Left lung (tissue), 10 donors: ENCODE results near the gene SPACA4. TPM values are rescaled to one million over a fixed set of nuclear protein-coding genes. Genes with fewer than 3 reads are reported as not detected.

Experiments
- ATAC-seq: fragments of 200-7000 bp; cut with Tn5 transposase; one replicate; pipeline ENCODE4 v1.9.1; 2020; ENCODE audit warnings: moderate library complexity
- DNase-seq, 4 donors: peaks; one replicate each; pipeline ENCODE4 v3.0.0-alpha.2; 2013 to 2020
- H3K27ac ChIP-seq, 2 donors: fragments of 200-600 bp; sonication (generic) in 1 of 2; one replicate each; pipeline versions ENCODE4 v1.5.0 to v1.8.0; 2020 to 2021
- H3K27me3 ChIP-seq, 2 donors: fragments of 200-600 bp; sonication (generic) in 1 of 2; one replicate each; pipeline versions ENCODE4 v1.5.0 to v1.8.0; 2020 to 2021
- H3K36me3 ChIP-seq, 2 donors: fragments of 200-600 bp; sonication (generic) in 1 of 2; one replicate each; pipeline versions ENCODE4 v1.5.0 to v1.8.0; 2020 to 2021
- H3K4me1 ChIP-seq, 2 donors: fragments of 200-600 bp; one replicate each; pipeline ENCODE4 v1.8.0; 2021
- H3K4me3 ChIP-seq, 2 donors: fragments of 200-600 bp; sonication (generic) in 1 of 2; one replicate each; pipeline versions ENCODE4 v1.5.0 to v1.8.0; 2020 to 2021; ENCODE audit warnings: mild to moderate bottlenecking in 1 of 2
- H3K9me3 ChIP-seq, 2 donors: fragments of 200-600 bp; sonication (generic) in 1 of 2; one replicate each; pipeline versions ENCODE4 v1.5.0 to v1.8.0; 2020 to 2021
- intact Hi-C, 2 donors: fragments of 100-400 bp; cut with DNase I; formaldehyde crosslinking; loops; one replicate each; pipeline versions ENCODE4 v1.11.2 to v1.14.2; 2022
- polyA plus RNA-seq, 6 donors: library from polyadenylated mRNA; unstranded; fragments of 120-200 nt; gene quantifications; one replicate each; pipeline ENCODE4 v1.2.1, GENCODE V29; 2013; ENCODE audit not compliant: insufficient read length in 6 of 6
- total RNA-seq, 2 donors: library from RNA; stranded (reverse); fragmentation: NEBNext Ultra II Directional; extraction: Animal tissue kit (Norgen Biotek cat#: 25700); gene quantifications; one replicate each; pipeline ENCODE4 v1.2.1, GENCODE V29; 2021
- TF ChIP-seq, protein P1 (sequence below), 2 donors: fragments of 200-600 bp; sonication (generic) in 1 of 2; IDR thresholded peaks; one replicate each; pipeline versions ENCODE4 v1.5.0 to v1.8.0; 2021; ENCODE audit warnings: antibody characterized with exemption in 2 of 2
- donor health status: DM: no; HTN: yes; CAD: no.
- donor health status: DM: no; HTN: no; CAD: no.

Gene SPACA4
- total and polyA plus RNA-seq, 8 donors = 0.17 to 0.78 (median 0.26) TPM; not detected in 2

DNA sequence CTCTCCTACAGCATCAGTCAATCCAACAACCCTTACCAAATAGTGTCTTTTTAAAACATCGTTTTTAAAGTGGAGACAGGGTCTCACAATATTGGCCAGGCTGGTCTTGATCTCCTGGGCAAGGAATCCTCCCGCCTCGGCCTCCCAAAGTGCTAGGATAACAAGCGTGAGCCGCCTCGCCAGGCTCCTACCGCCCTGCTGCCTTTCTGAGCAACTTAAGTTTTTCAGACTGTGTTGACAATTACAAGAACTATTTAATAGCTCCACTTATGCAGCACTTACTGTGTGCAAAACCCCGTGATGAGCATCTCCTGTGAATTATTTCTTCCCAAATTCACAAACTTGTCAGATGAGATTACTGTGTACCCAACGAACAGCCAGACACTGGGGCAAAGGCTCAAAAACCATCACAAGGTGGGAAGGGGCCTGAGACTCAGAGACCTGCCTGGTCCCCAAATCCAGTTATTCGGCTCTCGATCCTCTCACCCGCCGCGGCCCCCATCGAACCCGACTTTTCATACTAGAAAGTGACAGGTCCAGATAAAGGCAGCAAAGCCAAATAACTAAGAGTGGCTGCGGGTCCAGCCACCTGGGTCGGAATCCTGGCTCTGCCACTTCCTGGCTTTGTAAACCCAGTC, 11.9 kb downstream of the SPACA4 start:
- Histone ChIP-seq H3K27me3 (no peaks in the 10 kb centered on the region), H3K9me3 (no peaks in the 10 kb centered on the region), H3K4me1 (peaks cover 20 to 67% of the 10 kb centered on the region in 2 donors), H3K27ac (peak overlapping the region; percentile 92 to 94), H3K36me3 (peaks cover 0 to 40% of the 10 kb centered on the region in 2 donors), H3K4me3 (peak overlapping the region; percentile 75 to 87)
- TF ChIP-seq, protein P1, sequence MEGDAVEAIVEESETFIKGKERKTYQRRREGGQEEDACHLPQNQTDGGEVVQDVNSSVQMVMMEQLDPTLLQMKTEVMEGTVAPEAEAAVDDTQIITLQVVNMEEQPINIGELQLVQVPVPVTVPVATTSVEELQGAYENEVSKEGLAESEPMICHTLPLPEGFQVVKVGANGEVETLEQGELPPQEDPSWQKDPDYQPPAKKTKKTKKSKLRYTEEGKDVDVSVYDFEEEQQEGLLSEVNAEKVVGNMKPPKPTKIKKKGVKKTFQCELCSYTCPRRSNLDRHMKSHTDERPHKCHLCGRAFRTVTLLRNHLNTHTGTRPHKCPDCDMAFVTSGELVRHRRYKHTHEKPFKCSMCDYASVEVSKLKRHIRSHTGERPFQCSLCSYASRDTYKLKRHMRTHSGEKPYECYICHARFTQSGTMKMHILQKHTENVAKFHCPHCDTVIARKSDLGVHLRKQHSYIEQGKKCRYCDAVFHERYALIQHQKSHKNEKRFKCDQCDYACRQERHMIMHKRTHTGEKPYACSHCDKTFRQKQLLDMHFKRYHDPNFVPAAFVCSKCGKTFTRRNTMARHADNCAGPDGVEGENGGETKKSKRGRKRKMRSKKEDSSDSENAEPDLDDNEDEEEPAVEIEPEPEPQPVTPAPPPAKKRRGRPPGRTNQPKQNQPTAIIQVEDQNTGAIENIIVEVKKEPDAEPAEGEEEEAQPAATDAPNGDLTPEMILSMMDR (IDR thresholded peaks at IDR 0.05) = no peak
- intact Hi-C loops = no loop called here
- ATAC-seq = no peak
- DNase-seq = no peak

DNA sequence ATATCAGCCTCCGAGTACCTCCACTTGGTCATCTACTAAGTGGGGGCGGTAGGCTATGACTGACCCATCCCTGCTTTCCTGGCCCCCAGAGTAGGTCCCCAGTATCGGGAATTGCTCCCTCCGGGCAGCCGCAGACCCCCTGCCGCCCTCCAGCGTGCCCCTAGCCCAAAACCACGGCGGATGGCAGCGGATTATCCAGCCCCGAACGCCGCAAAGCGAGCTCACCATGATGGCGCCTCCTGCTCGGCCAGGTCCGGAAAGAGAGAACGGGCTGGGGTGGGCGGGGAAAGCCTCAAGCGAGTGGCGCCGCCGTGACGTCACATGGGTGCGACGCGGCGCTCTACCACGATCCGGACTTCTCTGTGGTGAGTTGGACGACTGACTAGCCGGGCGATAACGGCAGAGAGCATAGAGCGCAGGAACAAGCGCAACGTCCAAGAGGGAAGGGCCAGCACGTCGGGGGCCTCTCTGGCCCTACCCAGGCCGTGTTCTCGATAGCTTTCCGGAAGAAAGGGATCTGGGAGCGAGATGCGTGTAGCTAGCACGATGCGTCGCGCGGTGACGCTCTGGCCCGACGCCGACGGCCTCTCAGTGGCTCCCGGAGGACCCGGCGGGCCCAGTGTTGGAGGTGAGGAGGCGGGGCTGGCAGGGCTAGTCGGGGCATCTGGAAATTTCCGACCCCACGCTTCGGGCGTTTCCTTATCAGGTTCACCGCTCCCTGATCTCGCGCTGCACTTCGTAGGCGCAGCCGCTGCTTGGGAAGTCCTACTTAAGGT, 12.6 kb downstream of the SPACA4 start, which contains the start of the genes RPL18 and SPHK2:
TSS of gene RPL18 (minus strand) at position 263 of the 776 bp plus-strand sequence. CDS start at position 228, 35 bp downstream.
TSS of gene SPHK2 (plus strand) at position 591 of the 776 bp plus-strand sequence. CDS start 1,009 bp downstream, outside the sequence.
- intact Hi-C loops = no loop called here
- no peaks in the 10 kb centered on the region for H3K9me3 ChIP-seq
- TF ChIP-seq, protein P1 (IDR thresholded peaks at IDR 0.05) = no peak
- peaks cover 20 to 74% of the 10 kb centered on the region in 2 donors for H3K4me1 ChIP-seq
- H3K36me3 ChIP-seq = peaks cover 0 to 40% of the 10 kb centered on the region in 2 donors
- no peaks in the 10 kb centered on the region for H3K27me3 ChIP-seq
- peak within 1 kb of the TSS; percentile 92 to 94 for H3K27ac ChIP-seq
- peak within 1 kb of the TSS; percentile 75 to 87 for H3K4me3 ChIP-seq
- DNase-seq = peak; percentile 99 to 100 (median 99)
- peak; percentile 82 for ATAC-seq

DNA sequence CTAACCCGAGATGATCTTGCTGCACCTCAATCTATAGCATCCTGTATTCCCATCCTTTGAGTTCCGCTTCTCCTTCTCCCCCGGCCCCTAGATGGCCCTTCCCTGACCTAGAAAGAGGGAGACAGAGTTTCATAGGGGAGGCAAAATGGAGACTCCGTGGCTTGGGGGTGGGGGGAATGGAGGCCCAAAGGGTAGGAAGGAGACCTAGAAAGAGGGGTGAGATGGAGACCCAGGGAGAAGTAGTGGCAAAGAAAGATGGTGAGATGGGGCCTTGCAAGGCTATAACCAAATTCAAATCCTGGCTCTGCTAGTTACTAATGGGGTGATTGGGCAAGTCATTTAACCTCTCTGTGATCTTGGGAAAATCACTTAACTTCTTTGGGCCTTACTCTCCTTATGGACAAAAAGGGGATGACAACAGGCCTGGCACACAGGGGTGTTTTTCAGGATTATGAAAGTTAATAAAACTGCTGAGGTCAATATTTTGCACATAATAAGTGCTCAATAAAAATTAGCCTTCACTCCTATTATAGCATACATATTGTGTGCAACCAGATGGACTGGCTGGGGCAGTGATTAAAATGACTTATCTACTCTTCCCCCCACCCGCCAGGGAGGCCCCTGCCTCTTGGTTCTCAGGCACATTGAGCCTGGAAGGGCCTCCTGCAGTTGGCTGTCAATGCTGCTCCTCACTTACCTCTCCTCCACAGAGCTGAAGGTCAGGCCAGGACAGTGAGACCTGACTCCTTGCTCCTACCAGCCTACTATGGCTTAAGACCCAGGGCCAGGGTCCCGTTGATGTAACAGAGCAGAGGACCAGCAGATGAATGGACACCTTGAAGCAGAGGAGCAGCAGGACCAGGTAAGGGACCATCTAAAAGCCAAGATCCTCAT, 13.4 kb downstream of the SPACA4 start:
- no peaks in the 10 kb centered on the region for H3K9me3 ChIP-seq
- TF ChIP-seq, protein P1 (IDR thresholded peaks at IDR 0.05) = no peak
- peak overlapping the region; percentile 92 to 94 for H3K27ac ChIP-seq
- DNase-seq = peak in 1 of 4 donors; percentile 25
- intact Hi-C loops = no loop called here
- peak overlapping the region; percentile 75 to 87 for H3K4me3 ChIP-seq
- no peak for ATAC-seq
- H3K36me3 ChIP-seq = peaks cover 0 to 34% of the 10 kb centered on the region in 2 donors
- H3K27me3 ChIP-seq = no peaks in the 10 kb centered on the region
- H3K4me1 ChIP-seq = peaks cover 20 to 83% of the 10 kb centered on the region in 2 donors

DNA sequence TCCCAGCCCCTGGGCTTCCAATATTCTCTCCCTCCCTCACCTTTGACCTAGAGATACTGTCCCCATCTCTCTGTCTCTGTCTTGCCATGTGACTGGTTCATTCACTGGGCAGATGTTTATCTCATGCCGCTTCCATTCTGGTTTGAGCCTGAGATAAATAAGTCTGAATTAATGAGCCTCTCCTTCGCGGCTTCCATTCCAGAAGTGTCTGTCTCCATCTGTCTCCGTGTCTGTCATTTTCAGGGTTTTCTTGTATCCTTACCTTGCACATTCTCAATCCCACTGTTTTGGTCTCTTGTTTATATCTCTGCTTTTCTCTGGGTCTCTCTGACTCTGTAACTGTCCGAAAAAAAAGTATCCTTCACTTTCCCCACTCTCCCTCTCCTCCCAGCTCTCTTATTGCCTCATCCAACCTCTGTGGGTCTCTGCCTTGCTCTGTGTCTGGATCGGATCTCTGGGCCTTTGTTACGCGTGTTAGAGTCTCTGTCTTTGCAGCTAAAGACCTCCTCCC, 17.1 kb downstream of the SPACA4 start:
- TF ChIP-seq, protein P1 (IDR thresholded peaks at IDR 0.05) = no peak
- Histone ChIP-seq H3K36me3 (peaks cover 0 to 31% of the 10 kb centered on the region in 2 donors), H3K4me1 (peaks cover 4 to 54% of the 10 kb centered on the region in 2 donors), H3K4me3 (peak overlapping the region in 1 of 2 donors; percentile 49), H3K27me3 (no peaks in the 10 kb centered on the region), H3K27ac (peak overlapping the region; percentile 69 to 80), H3K9me3 (no peaks in the 10 kb centered on the region)
- no peak for DNase-seq
- ATAC-seq = no peak
- intact Hi-C loops = no loop called here
